Stimulated activated CD8-positive, alpha-beta memory T cell treated with anti-CD3 and anti-CD28 coated beads, Interleukin-7, amount 100 ng/mL, for 4 hours (primary cell): ENCODE data around the gene GARNL3.

Source experiments
- DNase-seq, 2 donors: peaks; one replicate each; pipeline ENCODE4 v3.0.0-alpha.2; 2020; ENCODE audit warnings: low read depth in 2 of 2

Gene GARNL3

GRCh38 chr9:127233550-127233949 lies 31.0 kb upstream of the GARNL3 start:
- no peak for DNase-seq

DNA sequence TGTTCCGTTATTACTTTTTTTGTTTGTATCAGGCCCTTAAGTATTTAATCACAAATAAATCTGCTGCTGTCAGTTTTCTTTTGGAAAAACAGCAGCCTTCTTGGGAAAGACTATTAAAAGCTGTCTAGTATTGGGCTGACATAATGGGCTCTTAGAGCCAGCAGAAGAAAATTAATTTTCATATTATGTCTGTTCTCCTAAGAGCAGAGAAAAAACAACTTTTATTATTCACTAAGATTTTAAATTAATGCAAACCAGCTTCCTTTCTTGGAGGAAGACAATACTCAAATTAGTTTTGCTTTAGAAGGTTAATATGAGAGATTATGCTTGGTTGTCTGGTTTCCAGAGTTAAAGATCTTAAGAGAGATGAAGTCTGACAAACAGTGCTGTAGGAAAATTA lies 30.6 kb upstream of the GARNL3 start:
- no peak for DNase-seq

DNA sequence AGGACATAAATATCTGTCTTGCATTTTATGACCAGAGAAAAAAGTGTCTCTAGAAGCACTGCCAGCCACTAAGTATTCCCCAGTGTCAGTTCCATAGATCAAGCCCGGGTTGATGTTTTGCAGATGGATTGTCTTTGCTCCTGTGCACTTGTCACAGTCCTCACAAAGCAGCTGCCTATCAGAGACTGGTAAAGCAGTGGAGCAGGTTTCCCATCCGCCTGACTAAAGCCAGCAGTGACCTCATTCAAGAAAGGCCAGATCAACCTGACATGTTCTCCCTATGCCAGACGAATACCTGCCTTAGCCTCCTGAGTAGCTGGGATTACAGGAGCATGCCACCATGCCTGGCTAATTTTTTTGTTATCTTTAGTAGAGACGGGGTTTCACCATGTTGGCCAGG lies 26.8 kb upstream of the GARNL3 start:
- no peak for DNase-seq

GRCh38 chr9:127241354-127241753 lies 23.2 kb upstream of the GARNL3 start:
- no peak for DNase-seq

DNA sequence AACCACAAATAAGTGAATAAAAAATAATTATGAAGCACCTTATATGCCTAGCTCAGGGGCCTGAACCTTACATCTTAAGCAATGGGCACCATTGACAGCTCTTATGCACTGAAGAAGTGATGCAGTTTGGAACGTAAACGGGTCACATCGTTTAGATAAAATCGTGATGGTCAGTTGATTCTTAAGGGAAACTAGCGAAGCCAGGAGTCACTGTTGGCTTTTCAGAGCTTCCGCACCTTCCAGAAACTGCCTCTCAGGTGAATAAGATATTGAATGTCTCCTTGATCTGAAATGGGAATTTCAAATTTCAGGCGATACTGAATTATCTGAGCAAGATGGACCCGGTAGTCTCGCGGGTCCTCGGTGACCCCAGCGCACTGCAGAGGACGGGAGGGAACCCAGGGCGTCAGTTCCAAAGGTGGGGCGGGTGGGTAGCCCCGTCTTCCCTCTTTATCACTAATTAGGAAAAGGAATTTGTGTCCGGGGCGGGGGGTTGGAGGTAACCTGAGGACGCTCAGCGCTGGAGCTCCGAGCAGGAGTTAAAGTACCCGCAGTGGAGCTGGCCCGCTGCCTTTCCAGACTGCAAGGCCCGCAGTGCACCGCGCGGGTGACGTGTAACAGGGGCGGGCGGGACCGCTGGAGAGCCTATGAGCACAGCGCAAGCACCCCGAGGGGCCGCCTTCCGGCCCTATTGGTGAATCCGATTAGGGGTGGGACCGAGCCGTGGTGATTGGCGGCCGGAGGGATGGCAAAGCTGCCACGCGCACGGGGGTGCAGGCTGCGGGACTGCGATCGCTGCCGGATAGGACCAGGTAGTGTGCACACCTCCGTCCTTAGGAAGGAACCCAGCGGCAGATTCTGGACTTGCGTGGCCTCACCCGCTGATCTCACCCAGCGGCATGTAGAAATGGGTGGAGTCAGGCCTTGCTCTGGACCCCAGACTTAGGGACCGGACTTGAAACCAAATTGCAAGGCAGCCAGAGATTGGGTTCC lies 19.7 kb upstream of the GARNL3 start:
- DNase-seq: peak; percentile 89 to 92

DNA sequence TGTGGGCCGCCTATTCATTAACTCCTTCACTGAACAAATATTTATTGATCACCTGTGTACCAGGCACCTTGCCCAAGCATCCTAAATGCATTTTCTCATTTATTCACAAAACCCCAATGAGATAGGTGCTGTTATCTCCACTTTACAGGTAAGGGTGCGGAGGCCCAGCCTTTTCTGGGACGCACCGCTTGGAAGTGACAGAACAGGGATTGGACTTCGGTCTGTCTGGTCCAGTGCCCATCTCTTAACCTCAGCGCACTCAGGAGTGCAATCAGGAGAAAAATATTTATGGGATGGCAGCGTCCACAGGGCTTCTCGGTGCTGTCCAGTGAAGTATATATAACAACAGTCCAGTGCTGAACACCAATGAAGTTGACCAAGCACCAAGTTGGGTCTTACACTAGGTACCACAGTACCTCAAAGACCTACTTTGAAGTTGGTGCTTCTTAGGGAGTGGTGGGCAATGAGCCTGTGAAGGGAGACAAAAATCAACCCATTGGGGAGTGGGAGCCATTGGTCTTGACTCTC lies 18.9 kb upstream of the GARNL3 start:
- DNase-seq: no peak

GRCh38 chr9:127248241-127248640 lies 16.3 kb upstream of the GARNL3 start:
- DNase-seq: no peak

- no peak for DNase-seq
Observed at GRCh38 chr9:127249877-127250276, 14.7 kb upstream of the GARNL3 start.

DNA sequence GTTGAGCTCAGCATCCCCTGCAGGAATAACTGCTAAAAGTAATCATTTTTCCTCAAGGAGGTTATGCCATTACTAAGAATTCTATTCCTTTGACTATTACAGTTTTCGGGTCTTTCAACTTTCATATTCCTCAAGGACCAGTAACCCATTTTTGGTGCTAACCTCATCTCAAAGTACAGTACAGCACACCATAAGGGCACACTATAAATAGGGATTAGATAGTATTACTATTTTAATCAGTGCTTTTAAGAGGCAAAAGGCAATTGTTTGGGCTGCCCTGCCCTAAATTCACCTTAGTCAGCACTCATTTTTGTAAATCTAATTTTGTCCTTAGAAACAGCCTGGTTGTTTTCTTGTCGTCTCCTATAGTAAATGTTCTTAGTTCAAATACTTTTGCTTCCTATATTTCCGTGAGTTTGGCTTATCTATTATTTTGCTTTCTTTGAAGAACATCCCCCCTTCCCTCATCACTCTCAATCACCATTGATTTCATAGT lies 13.6 kb upstream of the GARNL3 start:
- DNase-seq: no peak

GRCh38 chr9:127252410-127253318 lies 11.9 kb upstream of the GARNL3 start:
- DNase-seq: no peak

GRCh38 chr9:127253446-127253845 lies 11.1 kb upstream of the GARNL3 start:
- no peak for DNase-seq

DNA sequence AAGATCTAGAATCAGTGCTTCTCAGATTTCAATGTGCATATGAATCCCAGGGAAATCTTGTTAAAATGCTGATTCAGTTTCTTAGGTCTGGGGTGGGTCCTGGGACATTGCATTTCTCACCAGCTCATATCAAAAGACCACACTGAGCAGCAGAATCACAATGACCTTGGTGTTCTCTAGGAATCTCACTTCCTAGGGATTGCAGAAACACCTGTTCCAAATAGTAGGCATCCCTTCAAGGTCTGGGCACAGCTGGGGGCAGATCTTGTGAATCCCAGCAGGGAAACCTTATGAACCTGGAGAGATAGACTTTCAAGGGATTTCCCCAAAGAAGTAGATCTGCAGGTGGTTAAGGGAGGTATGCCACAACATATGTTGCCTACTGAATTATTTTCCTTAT lies 8.9 kb upstream of the GARNL3 start:
- DNase-seq: no peak

DNA sequence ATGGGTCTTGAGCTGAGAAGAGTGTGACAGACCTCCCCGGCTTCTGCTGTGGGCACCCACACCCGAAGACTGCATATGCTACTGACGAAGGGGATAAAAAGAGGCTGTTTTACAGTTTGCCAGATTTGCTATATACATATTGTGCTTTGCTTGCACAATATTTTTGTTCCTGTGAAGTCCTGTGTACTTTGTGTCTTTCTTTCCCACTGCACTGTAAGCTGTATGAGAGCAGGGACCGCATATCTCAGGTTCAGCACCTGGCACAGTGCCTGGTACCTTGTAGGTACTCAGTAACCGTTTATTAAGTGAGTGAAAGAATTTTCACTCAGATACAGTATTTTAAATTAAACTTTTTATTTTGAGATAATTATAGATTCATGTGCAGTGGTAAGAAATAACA lies 8.2 kb upstream of the GARNL3 start:
- DNase-seq: no peak

DNA sequence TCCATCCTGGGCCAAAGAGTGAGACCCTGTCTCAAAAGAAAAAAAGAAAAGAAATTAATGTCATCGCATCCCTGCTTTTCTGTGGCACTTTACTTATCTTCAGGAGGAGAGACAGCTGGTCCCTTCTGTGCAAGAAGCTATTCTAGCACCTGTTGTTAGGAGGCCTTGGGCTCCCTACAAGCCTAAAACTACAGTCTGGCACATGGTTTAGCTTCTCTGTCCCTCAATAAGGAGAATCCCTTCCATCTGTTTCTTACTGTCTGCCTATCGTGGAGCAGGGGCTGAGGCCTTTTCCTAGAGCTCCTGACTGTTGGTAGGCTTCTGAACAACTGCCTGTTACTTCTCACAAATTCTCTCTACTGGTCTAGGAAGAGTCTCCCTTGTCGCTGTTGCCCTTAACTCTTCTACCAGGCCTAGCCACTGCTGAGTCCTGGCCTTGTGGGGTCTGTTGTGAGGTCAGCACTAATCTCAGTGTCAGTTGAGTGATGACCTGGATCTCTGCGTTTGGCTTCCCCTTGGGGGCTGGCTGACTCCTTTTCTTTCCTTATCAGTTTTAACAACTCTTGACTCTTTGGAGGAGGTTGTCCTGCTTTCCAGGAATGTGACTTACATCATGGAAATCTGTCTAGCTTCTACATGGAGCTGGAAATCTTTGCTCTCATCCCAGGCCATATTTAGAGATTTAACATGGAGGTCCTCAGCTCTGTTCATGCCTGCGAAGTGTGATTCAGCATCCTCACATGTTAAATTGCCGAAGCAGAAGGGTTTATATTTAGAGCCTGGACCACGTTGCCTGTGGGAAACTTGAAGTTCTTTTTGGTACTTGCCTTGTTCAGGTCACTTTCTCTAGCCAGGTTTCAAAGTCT lies 5.7 kb upstream of the GARNL3 start:
- DNase-seq: no peak

DNA sequence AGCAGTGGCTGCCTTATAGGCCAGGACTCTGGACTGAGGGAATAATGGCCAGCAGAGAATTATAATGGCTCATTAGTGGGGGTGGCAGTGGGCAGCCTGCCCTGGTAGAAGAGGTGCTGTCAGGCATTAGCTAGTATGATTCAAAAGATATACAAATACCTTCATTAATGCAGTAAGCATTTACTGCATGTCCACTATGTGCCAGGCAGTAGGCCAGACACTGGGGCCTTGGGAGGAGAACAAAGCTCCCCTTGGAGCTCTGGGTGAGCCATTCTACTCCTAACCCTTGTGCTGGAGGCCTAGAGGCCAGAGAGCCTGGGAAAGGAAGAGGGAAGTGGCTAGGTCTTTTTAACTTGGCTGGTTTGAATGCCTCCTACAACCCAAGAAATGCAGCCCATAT lies 2.0 kb upstream of the GARNL3 start:
- no peak for DNase-seq

DNA sequence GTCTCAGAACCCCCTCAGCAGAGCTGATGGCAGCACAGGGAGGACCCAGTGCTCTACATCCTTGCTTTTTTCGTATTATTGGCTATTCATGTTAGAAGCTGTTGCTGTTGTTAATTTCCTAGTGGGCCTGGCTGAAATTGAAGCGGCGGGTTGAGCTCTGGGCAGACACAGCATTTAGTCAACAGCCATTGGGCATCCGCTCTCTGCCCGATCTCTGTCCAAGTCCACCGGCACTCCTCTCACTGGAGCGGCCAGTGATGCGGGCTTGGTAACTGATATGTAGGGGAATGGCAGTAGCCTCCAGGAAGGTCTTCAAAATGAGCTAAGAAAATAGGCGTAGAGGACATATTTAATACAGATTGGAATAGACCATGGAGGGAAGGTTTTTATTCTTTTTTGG lies 1.3 kb upstream of the GARNL3 start:
- DNase-seq: no peak

DNA sequence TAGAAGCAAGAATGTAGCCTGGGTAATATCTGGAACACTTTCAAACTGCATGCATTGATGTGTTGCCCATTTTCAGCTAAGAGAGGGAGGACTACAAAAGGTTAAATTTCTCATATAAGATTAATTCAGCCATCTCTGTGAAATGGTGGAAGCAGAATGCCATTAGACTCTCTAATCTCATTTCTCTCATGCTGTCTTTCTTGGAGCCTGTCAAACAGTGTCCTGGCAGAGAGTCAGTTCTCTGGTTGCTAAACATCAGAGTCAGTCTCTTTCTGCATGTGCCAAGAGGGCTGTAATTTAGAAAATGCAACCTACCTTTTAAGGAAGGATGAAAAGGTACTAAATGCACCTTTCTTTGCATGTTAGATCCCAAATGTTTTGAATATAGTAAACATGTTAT lies 910 bp upstream of the GARNL3 start:
- no peak for DNase-seq

DNA sequence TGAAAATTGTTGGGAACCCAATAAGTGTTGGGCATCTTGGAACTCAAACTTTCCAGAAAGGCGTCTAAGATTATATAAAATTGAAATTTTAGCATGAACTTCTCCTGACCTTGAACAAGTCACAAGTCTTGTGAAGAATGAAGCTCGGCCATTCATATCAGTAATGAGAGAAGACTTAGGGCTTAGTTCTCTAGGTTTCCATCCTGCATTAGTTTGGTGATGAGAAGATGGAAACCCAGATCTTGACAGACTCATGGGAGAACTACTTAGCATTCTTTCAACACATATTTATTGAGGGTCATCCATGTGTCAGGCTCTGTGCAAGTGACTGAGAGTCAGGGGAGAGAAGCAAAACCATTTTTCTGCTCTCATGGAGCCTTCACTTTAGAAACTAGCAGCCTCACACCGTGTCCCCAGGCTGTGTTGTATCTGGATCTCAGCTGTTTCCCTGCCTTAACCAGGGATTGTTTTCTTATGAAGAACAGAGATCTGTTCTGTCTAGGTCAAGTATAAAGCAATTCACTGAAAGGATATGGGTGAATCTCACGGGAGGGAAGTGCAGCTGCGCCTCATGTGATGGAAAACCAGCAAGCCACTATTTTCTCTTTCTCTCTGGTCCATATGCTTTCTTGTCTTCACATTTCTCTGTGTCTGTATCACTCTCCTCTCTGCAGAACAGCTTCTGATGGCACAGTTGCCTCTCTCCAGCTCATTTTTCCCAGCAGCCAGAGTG lies 3.4 kb downstream of the GARNL3 start:
- no peak for DNase-seq

DNA sequence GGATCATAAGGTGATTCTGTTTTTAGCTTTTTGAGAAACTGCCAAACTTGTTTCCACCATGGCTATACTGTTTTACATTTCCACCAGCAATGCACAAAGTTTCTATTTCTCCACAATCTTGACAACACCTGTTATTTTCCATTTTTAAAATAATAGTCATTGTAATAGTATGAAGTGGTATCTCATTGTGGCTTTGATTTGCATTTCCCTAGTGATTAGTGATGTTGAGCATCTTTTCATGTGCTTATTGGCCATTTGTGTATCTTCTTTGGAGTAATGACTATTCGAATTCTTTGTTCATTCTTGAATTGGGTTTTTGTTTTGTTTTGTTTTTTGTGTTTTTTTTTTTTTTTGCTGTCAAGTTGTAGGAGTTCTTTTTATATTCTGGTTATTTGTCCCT lies 4.9 kb downstream of the GARNL3 start:
- no peak for DNase-seq

- DNase-seq: no peak
Observed at GRCh38 chr9:127273326-127273725, 8.8 kb downstream of the GARNL3 start.

DNA sequence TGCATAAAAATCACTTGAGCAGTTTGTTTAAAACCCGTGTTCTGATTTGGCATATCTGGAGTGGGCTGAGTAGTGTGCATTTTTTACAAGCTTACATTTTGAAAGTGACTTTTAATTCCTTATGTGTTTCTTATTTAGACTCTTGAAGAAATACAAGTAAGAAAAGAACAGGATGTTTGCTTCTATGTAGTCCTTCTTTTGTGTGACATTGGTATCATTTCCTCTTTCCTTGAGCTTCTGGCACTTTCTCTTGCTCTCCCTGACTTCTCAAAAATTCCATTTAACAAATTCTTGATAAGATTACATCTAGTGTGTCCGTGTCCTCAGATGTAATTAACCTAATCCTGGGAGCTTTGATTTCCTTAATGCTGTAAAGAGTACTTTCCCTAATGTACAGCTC lies 12.5 kb downstream of the GARNL3 start:
- no peak for DNase-seq
